Ishikawa (cell line): ENCODE results near the gene PRKAR2A.

Source experiments
- EP300 ChIP-seq: IDR thresholded peaks from 2 replicates; pipeline ENCODE4 v1.6.1; 2012; ENCODE audit warnings: borderline replicate concordance
- NFIC ChIP-seq: IDR thresholded peaks from 2 replicates; pipeline ENCODE4 v1.6.1; 2012
- REST ChIP-seq: IDR thresholded peaks from 2 replicates; pipeline ENCODE4 v1.6.1; 2012; ENCODE audit warnings: low read depth, mild to moderate bottlenecking
- TAF1 ChIP-seq: IDR thresholded peaks from 2 replicates; pipeline ENCODE4 v1.6.1; 2012; ENCODE audit warnings: low read depth, mild to moderate bottlenecking

- TF ChIP-seq NFIC (no peak), TAF1 (no peak), REST (no peak), EP300 (no peak)
Measured at GRCh38 chr3:48837163-48837562, 10.5 kb downstream of the PRKAR2A start.
